Spleen (tissue), 11 donors: ENCODE measurements around the gene TNS4. TPM values are rescaled to one million over a fixed set of nuclear protein-coding genes. Genes with fewer than 3 reads are reported as not detected.

ENCODE experiments used
- DNase-seq: peaks from one replicate; pipeline ENCODE4 v3.0.0-alpha.2; 2020
- H3K27ac ChIP-seq, 8 donors: fragments of 200-600 bp; sonication (generic) in 7 of 8; 1 replicate in 4 of 8; 2 replicates in 4 of 8; pipeline versions ENCODE4 v1.5.0 to v1.8.0; 2016 to 2021; ENCODE audit warnings: inconsistent platforms in 4 of 8, mild to moderate bottlenecking in 4 of 8, moderate library complexity in 1 of 8
- H3K27me3 ChIP-seq, 7 donors: fragments of 200-600 bp; sonication (generic) in 6 of 7; replicated peaks in 1 of 7; 1 replicate in 4 of 7; 2 replicates in 3 of 7; pipeline versions ENCODE4 v1.5.0 to v1.8.0; 2016 to 2021; ENCODE audit warnings: inconsistent platforms in 3 of 7, mild to moderate bottlenecking in 1 of 7
- H3K36me3 ChIP-seq, 6 donors: fragments of 200-600 bp; sonication (generic) in 5 of 6; 1 replicate in 4 of 6; 2 replicates in 2 of 6; pipeline versions ENCODE4 v1.5.0 to v1.8.0; 2016 to 2021; ENCODE audit warnings: inconsistent platforms in 2 of 6
- H3K4me1 ChIP-seq, 6 donors: fragments of 200-600 bp; sonication (generic) in 5 of 6; 1 replicate in 3 of 6; 2 replicates in 3 of 6; pipeline versions ENCODE4 v1.5.0 to v1.8.0; 2016 to 2021; ENCODE audit warnings: inconsistent platforms in 3 of 6
- H3K4me3 ChIP-seq, 8 donors: fragments of 200-600 bp; sonication (generic) in 7 of 8; 1 replicate in 4 of 8; 2 replicates in 4 of 8; pipeline versions ENCODE4 v1.5.0 to v1.8.0; 2016 to 2021; ENCODE audit warnings: inconsistent platforms in 4 of 8, mild to moderate bottlenecking in 4 of 8, moderate library complexity in 2 of 8
- H3K9me3 ChIP-seq, 8 donors: fragments of 200-600 bp; sonication (generic) in 7 of 8; 1 replicate in 4 of 8; 2 replicates in 4 of 8; pipeline versions ENCODE4 v1.5.0 to v1.8.0; 2016 to 2021; ENCODE audit warnings: inconsistent platforms in 4 of 8
- CTCF ChIP-seq, 11 experiments: fragments of 200-600 bp in 7 of 11; fragments of 450-650 bp in 4 of 11; sonication (generic) in 4 of 11; IDR thresholded peaks in 8 of 11; conservative IDR thresholded peaks in 3 of 11; 1 replicate in 7 of 11; 2 replicates in 4 of 11; pipeline versions ENCODE4 v1.4.0 to v1.8.0; 2016 to 2021; ENCODE audit warnings: antibody characterized with exemption in 11 of 11, inconsistent platforms in 4 of 11, mild to moderate bottlenecking in 1 of 11
- POLR2A ChIP-seq, 3 donors: fragments of 450-650 bp; IDR thresholded peaks; one replicate each; pipeline ENCODE4 v1.5.1; 2017; ENCODE audit warnings: antibody characterized with exemption in 3 of 3, mild to moderate bottlenecking in 1 of 3
- POLR2AphosphoS5 ChIP-seq, 3 donors: sonication (generic); formaldehyde crosslinking; IDR thresholded peaks; one replicate each; pipeline ENCODE4 v1.5.1; 2017; ENCODE audit warnings: antibody characterized with exemption in 3 of 3
- WGBS, 5 donors: extraction: QIAGEN DNeasy Blood & Tissue Kit in 3 of 5; methylation state at CpG; one replicate each; pipeline versions ENCODE4 v1.1.5 to v1.1.7; 2013 to 2018; 5-methylcytosine and 5-hydroxymethylcytosine counted together
- intact Hi-C: fragments of 100-400 bp; cut with DNase I; formaldehyde crosslinking; loops from one replicate; pipeline ENCODE4 v1.15.0; 2023; ENCODE audit warnings: low total_unique reads
- polyA plus RNA-seq, 3 donors: library from polyadenylated mRNA; stranded (reverse); fragments of 200-250 nt; gene quantifications; one replicate each; pipeline ENCODE4 v1.2.1, GENCODE V29; 2013
- total RNA-seq, 7 donors: library from RNA; depleted of rRNA in 3 of 7; stranded (reverse); fragments of >200 nt in 3 of 7; fragmentation: NEBNext Ultra II Directional in 4 of 7; extraction: Animal tissue kit (Norgen Biotek cat#: 25700) in 4 of 7; gene quantifications; one replicate each; pipeline versions ENCODE4 v1.1.0 to v1.2.1, GENCODE V29; 2016 to 2021
- donor health status: healthy with polysubstance abuse.
- donor health status: DM: no; HTN: no; CAD: no; lungs with moderate emphysema.
- donor health status: DM: no; HTN: no; CAD: no.
- donor health status: Bipolar disorder and iron deficiency.
- donor health status: healthy.
- donor health status: DM: no; HTN: no; CAD: no.
- donor health status: DM: yes; HTN: yes; CAD: no.

Gene TNS4
- total and polyA plus RNA-seq, 10 donors, result 0.14 to 1.3 (median 0.37) TPM; not detected in 1

GRCh38 chr17:40493697-40494096 lies 7.7 kb downstream of the TNS4 start:
- no peaks in the 10 kb centered on the region for H3K27me3 ChIP-seq
- no peak for DNase-seq
- no peak overlapping the region for H3K4me3 ChIP-seq
- intact Hi-C loops, result no loop called here
- peaks cover 10 to 25% (median 19%) of the 10 kb centered on the region in 6 donors for H3K4me1 ChIP-seq
- TF ChIP-seq POLR2AphosphoS5 (IDR thresholded peaks at IDR 0.05), result no peak
- no peak for TF ChIP-seq POLR2A (IDR thresholded peaks at IDR 0.05)
- TF ChIP-seq CTCF (IDR thresholded peaks at IDR 0.05 in 8 of 11, conservative IDR thresholded peaks at IDR 0.05 in 3 of 11), result no peak
- 63 to 86% (median 76%) methylated on average over 4 of the region's 4 CpGs for WGBS, 5 donors
- H3K27ac ChIP-seq, result no peak overlapping the region
- H3K36me3 ChIP-seq, result no peaks in the 10 kb centered on the region
- no peaks in the 10 kb centered on the region for H3K9me3 ChIP-seq

- peaks cover 10 to 29% (median 21%) of the 10 kb centered on the region in 6 donors for H3K4me1 ChIP-seq
- no peak overlapping the region for H3K4me3 ChIP-seq
- DNase-seq, result no peak
- TF ChIP-seq POLR2AphosphoS5 (IDR thresholded peaks at IDR 0.05) (no peak), CTCF (IDR thresholded peaks at IDR 0.05 in 8 of 11, conservative IDR thresholded peaks at IDR 0.05 in 3 of 11) (no peak), POLR2A (IDR thresholded peaks at IDR 0.05) (no peak)
- no peaks in the 10 kb centered on the region for H3K9me3 ChIP-seq
- intact Hi-C loops, result no loop called here
- no peaks in the 10 kb centered on the region for H3K36me3 ChIP-seq
- 82 to 89% (median 83%) methylated on average over 7 of the region's 7 CpGs for WGBS, 5 donors
- no peak overlapping the region for H3K27ac ChIP-seq
- no peaks in the 10 kb centered on the region for H3K27me3 ChIP-seq
These were observed 9.9 kb downstream of the TNS4 start for GRCh38 chr17:40491486-40491885.

- Histone ChIP-seq H3K4me1 (peaks cover 10 to 34% (median 23%) of the 10 kb centered on the region in 6 donors), H3K9me3 (no peaks in the 10 kb centered on the region), H3K4me3 (no peak overlapping the region), H3K27ac (no peak overlapping the region), H3K27me3 (no peaks in the 10 kb centered on the region), H3K36me3 (no peaks in the 10 kb centered on the region)
- TF ChIP-seq CTCF (IDR thresholded peaks at IDR 0.05 in 8 of 11, conservative IDR thresholded peaks at IDR 0.05 in 3 of 11) (no peak), POLR2AphosphoS5 (IDR thresholded peaks at IDR 0.05) (no peak), POLR2A (IDR thresholded peaks at IDR 0.05) (no peak)
- 89 to 91% (median 90%) methylated on average over 2 of the region's 2 CpGs for WGBS, 5 donors
- intact Hi-C loops, result no loop called here
- no peak for DNase-seq
These were observed 10.4 kb downstream of the TNS4 start for GRCh38 chr17:40490982-40491381.

- H3K4me3 ChIP-seq, result no peak overlapping the region
- no peaks in the 10 kb centered on the region for H3K9me3 ChIP-seq
- no peaks in the 10 kb centered on the region for H3K36me3 ChIP-seq
- 49 to 71% (median 64%) methylated on average over 4 to 5 of the region's 5 CpGs for WGBS, 5 donors
- H3K4me1 ChIP-seq, result peaks cover 10 to 37% (median 23%) of the 10 kb centered on the region in 6 donors
- no peak for DNase-seq
- H3K27ac ChIP-seq, result no peak overlapping the region
- no peaks in the 10 kb centered on the region for H3K27me3 ChIP-seq
- TF ChIP-seq POLR2A (IDR thresholded peaks at IDR 0.05) (no peak), POLR2AphosphoS5 (IDR thresholded peaks at IDR 0.05) (peak in 2 of 3 donors; percentile 17 to 57)
- intact Hi-C loops, result no loop called here
These were observed 11.1 kb downstream of the TNS4 start for GRCh38 chr17:40490289-40490853.
